ENCODE data around the gene MFAP2. TPM values are rescaled to one million over a fixed set of nuclear protein-coding genes. Genes with fewer than 3 reads are reported as not detected.

Gene MFAP2
- total RNA-seq, 1 donor from 2014 or later, result 172 TPM

DNA sequence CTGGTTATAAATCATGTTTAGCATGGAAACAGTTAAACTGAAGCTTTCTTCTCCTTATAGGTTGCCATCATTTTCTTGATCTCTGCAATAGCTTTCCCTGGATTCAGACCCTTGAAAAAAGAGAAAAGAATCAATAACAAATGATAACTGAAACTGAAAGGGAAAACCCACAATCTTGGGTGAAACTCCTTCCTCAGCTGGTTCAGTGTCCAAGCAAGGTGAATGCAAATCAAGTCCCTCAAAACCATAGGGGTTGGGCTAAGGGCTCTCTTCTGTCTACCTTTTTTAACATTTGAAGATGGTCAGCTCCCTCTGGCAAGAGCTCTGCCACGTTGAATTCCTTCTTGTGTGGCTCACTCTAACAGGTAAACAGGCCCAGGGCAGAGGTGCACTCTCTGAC lies 38.4 kb upstream of the MFAP2 start:
- TF ChIP-seq, protein P1, sequence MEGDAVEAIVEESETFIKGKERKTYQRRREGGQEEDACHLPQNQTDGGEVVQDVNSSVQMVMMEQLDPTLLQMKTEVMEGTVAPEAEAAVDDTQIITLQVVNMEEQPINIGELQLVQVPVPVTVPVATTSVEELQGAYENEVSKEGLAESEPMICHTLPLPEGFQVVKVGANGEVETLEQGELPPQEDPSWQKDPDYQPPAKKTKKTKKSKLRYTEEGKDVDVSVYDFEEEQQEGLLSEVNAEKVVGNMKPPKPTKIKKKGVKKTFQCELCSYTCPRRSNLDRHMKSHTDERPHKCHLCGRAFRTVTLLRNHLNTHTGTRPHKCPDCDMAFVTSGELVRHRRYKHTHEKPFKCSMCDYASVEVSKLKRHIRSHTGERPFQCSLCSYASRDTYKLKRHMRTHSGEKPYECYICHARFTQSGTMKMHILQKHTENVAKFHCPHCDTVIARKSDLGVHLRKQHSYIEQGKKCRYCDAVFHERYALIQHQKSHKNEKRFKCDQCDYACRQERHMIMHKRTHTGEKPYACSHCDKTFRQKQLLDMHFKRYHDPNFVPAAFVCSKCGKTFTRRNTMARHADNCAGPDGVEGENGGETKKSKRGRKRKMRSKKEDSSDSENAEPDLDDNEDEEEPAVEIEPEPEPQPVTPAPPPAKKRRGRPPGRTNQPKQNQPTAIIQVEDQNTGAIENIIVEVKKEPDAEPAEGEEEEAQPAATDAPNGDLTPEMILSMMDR (IDR thresholded peaks at IDR 0.05), result no peak
- Mint-ChIP-seq H3K36me3 (ENCODE audit: unreplicated experiment) (peaks cover 45% of the 10 kb centered on the region), H3K27ac (ENCODE audit: unreplicated experiment) (no peak overlapping the region), H3K9me3 (ENCODE audit: unreplicated experiment) (no peaks in the 10 kb centered on the region), H3K4me1 (ENCODE audit: unreplicated experiment) (peaks cover 17% of the 10 kb centered on the region), H3K4me3 (ENCODE audit: unreplicated experiment) (no peak overlapping the region), H3K27me3 (ENCODE audit: unreplicated experiment) (no peaks in the 10 kb centered on the region)
- DNase-seq (ENCODE audit: extremely low spot score, unreplicated experiment), result no peak

DNA sequence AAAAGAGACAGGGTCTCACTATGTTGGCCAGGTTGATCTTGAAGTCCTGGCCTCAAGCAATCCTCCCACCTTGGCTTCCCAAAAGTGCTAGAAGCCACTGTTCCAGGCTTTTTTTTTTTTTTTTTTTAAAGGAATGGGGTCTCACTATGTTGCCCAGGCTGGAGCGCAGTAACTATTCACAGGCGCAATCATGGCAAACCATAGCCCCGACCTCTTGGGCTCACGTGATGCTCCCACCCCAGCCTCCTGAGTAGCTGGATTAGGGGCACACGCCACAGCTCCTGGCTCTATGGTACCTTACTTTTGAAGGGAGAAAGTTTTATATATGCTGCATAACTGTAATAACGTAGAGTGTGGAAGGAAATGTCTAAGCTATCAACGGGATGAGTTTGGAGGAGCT lies 37.0 kb upstream of the MFAP2 start:
- H3K36me3 Mint-ChIP-seq (ENCODE audit: unreplicated experiment), result peaks cover 34% of the 10 kb centered on the region
- H3K4me3 Mint-ChIP-seq (ENCODE audit: unreplicated experiment), result no peak overlapping the region
- TF ChIP-seq, protein P1 (IDR thresholded peaks at IDR 0.05), result no peak
- H3K27me3 Mint-ChIP-seq (ENCODE audit: unreplicated experiment), result no peaks in the 10 kb centered on the region
- peaks cover 30% of the 10 kb centered on the region for H3K4me1 Mint-ChIP-seq (ENCODE audit: unreplicated experiment)
- DNase-seq (ENCODE audit: extremely low spot score, unreplicated experiment), result no peak
- no peaks in the 10 kb centered on the region for H3K9me3 Mint-ChIP-seq (ENCODE audit: unreplicated experiment)
- no peak overlapping the region for H3K27ac Mint-ChIP-seq (ENCODE audit: unreplicated experiment)

DNA sequence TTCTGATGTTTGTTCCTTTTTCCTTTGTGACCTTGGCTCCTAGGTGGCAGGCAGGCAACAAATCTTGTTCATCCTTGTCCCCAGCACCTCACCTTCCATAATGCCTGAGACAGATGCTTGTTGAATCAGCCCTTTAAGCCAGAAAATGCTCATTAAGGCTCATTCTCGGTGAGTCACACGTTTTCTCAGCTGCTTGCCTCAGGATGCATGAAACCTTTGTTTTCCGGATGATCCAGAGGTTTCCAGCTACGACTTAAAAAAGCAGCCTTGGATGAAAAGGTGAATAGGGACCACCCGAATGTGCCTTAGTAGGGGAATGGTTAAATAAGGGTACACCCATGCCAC lies 35.9 kb upstream of the MFAP2 start:
- Mint-ChIP-seq H3K27ac (ENCODE audit: unreplicated experiment) (peak overlapping the region; percentile 54), H3K4me1 (ENCODE audit: unreplicated experiment) (peaks cover 36% of the 10 kb centered on the region), H3K4me3 (ENCODE audit: unreplicated experiment) (no peak overlapping the region), H3K9me3 (ENCODE audit: unreplicated experiment) (no peaks in the 10 kb centered on the region), H3K36me3 (ENCODE audit: unreplicated experiment) (peaks cover 28% of the 10 kb centered on the region), H3K27me3 (ENCODE audit: unreplicated experiment) (no peaks in the 10 kb centered on the region)
- DNase-seq (ENCODE audit: extremely low spot score, unreplicated experiment), result no peak
- TF ChIP-seq, protein P1 (IDR thresholded peaks at IDR 0.05), result no peak

DNA sequence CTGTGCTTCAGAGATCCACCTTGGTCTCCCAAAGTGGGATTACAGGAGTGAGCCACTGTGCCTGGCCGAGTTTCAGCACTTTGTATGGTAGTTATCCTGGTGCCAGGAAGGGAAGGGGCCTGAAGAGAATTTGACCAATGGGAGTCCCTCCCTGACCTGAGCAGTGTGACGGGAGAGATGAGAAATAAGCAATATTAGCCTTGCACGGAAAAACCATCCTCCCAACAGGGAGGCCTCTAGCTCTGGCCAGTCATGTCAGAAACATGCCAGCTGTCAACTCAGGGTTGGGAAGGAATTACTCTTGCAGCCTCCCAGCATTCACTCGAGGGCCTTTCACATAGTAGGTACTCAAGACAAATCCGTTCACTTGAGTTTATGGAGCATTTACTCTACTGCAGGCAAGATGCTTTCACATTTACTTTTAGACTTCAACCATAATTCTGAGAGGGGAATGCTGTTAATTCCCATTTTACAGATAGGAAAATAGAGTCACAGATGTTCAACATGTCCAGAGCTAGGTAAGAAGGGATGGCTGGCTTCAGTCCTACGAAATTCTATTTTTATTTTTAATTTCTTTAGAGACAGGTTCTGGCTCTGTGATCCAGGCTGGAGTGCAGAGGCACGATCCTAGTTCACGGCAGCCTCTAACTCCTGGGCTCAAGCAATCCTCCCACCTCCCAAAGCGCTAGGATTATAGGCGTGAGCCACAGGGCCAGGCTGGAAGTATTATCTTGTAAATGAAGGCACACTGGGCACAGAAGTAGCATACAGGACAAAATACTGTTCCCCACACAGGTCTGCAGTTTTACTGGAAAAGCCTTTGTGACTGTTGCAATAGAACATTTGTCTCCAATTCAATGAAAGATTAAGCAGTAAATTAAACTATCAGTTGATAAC lies 34.5 kb upstream of the MFAP2 start:
- Mint-ChIP-seq H3K36me3 (ENCODE audit: unreplicated experiment) (peaks cover 18% of the 10 kb centered on the region), H3K4me3 (ENCODE audit: unreplicated experiment) (no peak overlapping the region), H3K9me3 (ENCODE audit: unreplicated experiment) (no peaks in the 10 kb centered on the region), H3K4me1 (ENCODE audit: unreplicated experiment) (peaks cover 48% of the 10 kb centered on the region), H3K27me3 (ENCODE audit: unreplicated experiment) (no peaks in the 10 kb centered on the region), H3K27ac (ENCODE audit: unreplicated experiment) (no peak overlapping the region)
- DNase-seq (ENCODE audit: extremely low spot score, unreplicated experiment), result no peak
- TF ChIP-seq, protein P1 (IDR thresholded peaks at IDR 0.05), result no peak

DNA sequence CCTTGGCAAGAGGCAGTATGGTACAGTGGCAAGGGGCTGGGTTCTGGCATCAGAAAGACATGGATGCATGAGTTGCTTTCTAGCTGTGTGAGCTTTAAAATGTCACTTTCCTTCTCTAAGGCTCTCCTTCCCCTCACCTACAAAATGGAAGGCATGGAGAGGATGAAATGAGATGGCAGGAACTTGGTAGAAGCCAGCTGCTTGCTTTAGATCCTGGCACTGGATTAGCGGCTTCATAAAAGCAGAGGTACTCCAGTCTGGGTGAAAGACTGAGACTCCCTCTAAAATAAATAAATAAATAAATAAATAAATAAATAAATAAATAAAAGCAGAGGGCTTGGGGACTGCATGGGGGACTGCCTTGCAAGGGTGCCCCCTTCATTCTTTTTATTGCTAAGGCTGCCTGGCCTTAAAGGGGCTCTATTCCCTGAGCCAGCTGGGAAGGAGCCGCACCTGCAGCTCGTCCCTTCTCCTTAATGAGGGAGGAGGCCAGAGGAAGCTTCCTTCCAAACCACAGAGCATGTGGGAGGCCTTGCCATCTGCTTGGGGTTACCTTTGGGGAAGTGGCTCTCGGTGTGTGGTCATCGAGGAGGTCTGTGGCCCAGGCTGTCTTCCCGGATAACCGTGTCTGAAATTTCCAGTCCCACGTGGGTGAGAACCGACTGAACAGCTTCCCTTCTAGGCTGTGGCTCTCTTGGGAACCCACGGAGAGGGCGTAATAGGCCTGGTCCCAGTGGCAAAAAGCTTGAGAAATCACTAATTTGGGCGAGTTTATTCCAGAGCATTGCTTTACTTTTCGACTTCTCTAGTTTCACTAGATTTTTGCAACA lies 33.3 kb upstream of the MFAP2 start:
- Mint-ChIP-seq H3K27ac (ENCODE audit: unreplicated experiment) (peak overlapping the region; percentile 77), H3K4me1 (ENCODE audit: unreplicated experiment) (peaks cover 52% of the 10 kb centered on the region), H3K4me3 (ENCODE audit: unreplicated experiment) (no peak overlapping the region), H3K36me3 (ENCODE audit: unreplicated experiment) (peaks cover 6% of the 10 kb centered on the region), H3K27me3 (ENCODE audit: unreplicated experiment) (no peaks in the 10 kb centered on the region), H3K9me3 (ENCODE audit: unreplicated experiment) (no peaks in the 10 kb centered on the region)
- DNase-seq (ENCODE audit: extremely low spot score, unreplicated experiment), result no peak
- TF ChIP-seq, protein P1 (IDR thresholded peaks at IDR 0.05), result no peak

Data from osteocyte (in vitro differentiated cells).